ENCODE measurements around the gene C4B.
"Not testable (repeated sequence)": the region's sequence is repeated elsewhere in the genome, so short reads cannot be mapped to it uniquely, and the experiment has no call there.

C4B gene

GRCh38 chr6:32056254-32056653, 41.7 kb downstream of the C4B start:
- no peak for DNase-seq

- no peak for DNase-seq
Observed at GRCh38 chr6:32057966-32058365, 43.4 kb downstream of the C4B start.

- DNase-seq = no peak
Observed at GRCh38 chr6:32058511-32058963, 43.9 kb downstream of the C4B start.

GRCh38 chr6:32060966-32061655, 46.5 kb downstream of the C4B start:
- no peak for DNase-seq

- no peak for DNase-seq
Observed at GRCh38 chr6:32064706-32065105, 50.1 kb downstream of the C4B start.

- not testable (repeated sequence) for DNase-seq
Observed at GRCh38 chr6:32067521-32067920, 52.9 kb downstream of the C4B start.

- not testable (repeated sequence) for DNase-seq
Observed at GRCh38 chr6:32068315-32068714, 53.7 kb downstream of the C4B start.

GRCh38 chr6:32068867-32069266, 54.3 kb downstream of the C4B start:
- no peak for DNase-seq

GRCh38 chr6:32069460-32069859, 54.9 kb downstream of the C4B start:
- no peak for DNase-seq

GRCh38 chr6:32069878-32070515, 55.4 kb downstream of the C4B start:
- no peak for DNase-seq

GRCh38 chr6:32070814-32071543, 56.4 kb downstream of the C4B start:
- DNase-seq = no peak

- no peak for DNase-seq
Observed at GRCh38 chr6:32073101-32073500, 58.5 kb downstream of the C4B start.

GRCh38 chr6:32073613-32074012, 59.0 kb downstream of the C4B start:
- no peak for DNase-seq

GRCh38 chr6:32074996-32075532, 60.5 kb downstream of the C4B start:
- no peak for DNase-seq

- DNase-seq = no peak
Observed at GRCh38 chr6:32075781-32076180, 61.2 kb downstream of the C4B start.

- DNase-seq = no peak
Observed at GRCh38 chr6:32076321-32076809, 61.8 kb downstream of the C4B start.

- no peak for DNase-seq
Observed at GRCh38 chr6:32079566-32080290, 65.1 kb downstream of the C4B start.

- no peak for DNase-seq
Observed at GRCh38 chr6:32081168-32081990, 66.8 kb downstream of the C4B start.

GRCh38 chr6:32082478-32082877, 67.9 kb downstream of the C4B start:
- no peak for DNase-seq

GRCh38 chr6:32082935-32083334, 68.3 kb downstream of the C4B start:
- DNase-seq = no peak

GRCh38 chr6:32083812-32084768, 69.5 kb downstream of the C4B start:
- no peak for DNase-seq

Data from NCI-H2081 (cell line).